HepG2 (cell line): ENCODE measurements around the gene RHBDD1. TPM values are rescaled to one million over a fixed set of nuclear protein-coding genes. Genes with fewer than 3 reads are reported as not detected.

Experiments
- ATAC-seq: fragments of 200-7000 bp; cut with Tn5 transposase; 3 replicates; pipeline ENCODE4 v1.9.1; 2020; ENCODE audit warnings: mild to moderate bottlenecking, moderate library complexity
- BruUV-seq: library from RNA; stranded (reverse); fragments of 400-500 nt; replicated peaks from 2 replicates; lab custom pipeline; 2021; lab: Mats Ljungman, UMichigan
- CTCF ChIA-PET: fragments of 300-600 bp; formaldehyde crosslinking; extraction: SDS; loops from one replicate; lab custom pipeline; 2021; ENCODE audit warnings: low total read pairs, inconsistent platforms, low intra/inter-chr PET ratio; lab: Yijun Ruan, JAX
- POLR2A ChIA-PET: fragments of 350-600 bp; sonication (Branson Sonifier 250); formaldehyde crosslinking; loops from one replicate; lab custom pipeline; 2020; ENCODE audit warnings: antibody characterized with exemption, inconsistent platforms; lab: Yijun Ruan, JAX
- DNase-seq: peaks from one replicate; pipeline ENCODE4 v3.0.0-alpha.2; 2015; ENCODE audit warnings: low spot score
- FAIRE-seq: peaks from 3 replicates; lab custom pipeline; 2011; peaks lifted over from hg19 to GRCh38; lab: Jason Lieb, UNC
- H2AFZ ChIP-seq: one replicate; pipeline ENCODE4 v1.6.1; 2011; ENCODE audit warnings: low read length, inconsistent platforms
- H3K27ac ChIP-seq: fragments of 300-600 bp; 3 replicates; pipeline ENCODE4 v1.8.0; 2011; ENCODE audit warnings: mixed run types, mild to moderate bottlenecking, mixed read lengths, low read length, inconsistent platforms; ENCODE audit not compliant: insufficient read depth; ENCODE audit errors: extremely low read length
- H3K27me3 ChIP-seq, 2 experiments: fragments of 200-600 bp in 1 of 2; 2 replicates in 1 of 2; 3 replicates in 1 of 2; pipeline versions ENCODE4 v1.6.0 to v1.8.0; 2011; ENCODE audit warnings: low read length in 2 of 2, mild to moderate bottlenecking in 2 of 2, moderate library complexity in 2 of 2, inconsistent platforms in 1 of 2; ENCODE audit not compliant: insufficient read depth in 2 of 2, control insufficient read depth in 1 of 2
- H3K36me3 ChIP-seq, 2 experiments: fragments of 200-600 bp in 1 of 2; replicated peaks in 1 of 2; 2 replicates in 1 of 2; 3 replicates in 1 of 2; pipeline versions ENCODE4 v1.5.1 to v1.8.0; 2011; ENCODE audit warnings: low read length in 2 of 2, inconsistent platforms in 1 of 2; ENCODE audit not compliant: insufficient read depth in 2 of 2, control insufficient read depth in 1 of 2
- H3K4me1 ChIP-seq: 2 replicates; pipeline ENCODE4 v1.5.1; 2012; ENCODE audit warnings: low read length, inconsistent platforms; ENCODE audit not compliant: insufficient read depth
- H3K4me2 ChIP-seq: 2 replicates; pipeline ENCODE4 v1.6.0; 2011; ENCODE audit warnings: low read depth, low read length, inconsistent platforms
- H3K4me3 ChIP-seq, 3 experiments: fragments of 200-600 bp in 1 of 3; sonication (generic), shearing (Covaris generic) in 1 of 3; replicated peaks in 1 of 3; 2 replicates each; pipeline ENCODE4 v1.5.1; 2011 to 2016; ENCODE audit warnings: low read length in 3 of 3, inconsistent platforms in 2 of 3, low read depth in 2 of 3, mild to moderate bottlenecking in 2 of 3, control low read depth in 1 of 3, mixed read lengths in 1 of 3; ENCODE audit not compliant: insufficient read depth in 1 of 3
- H3K79me2 ChIP-seq: one replicate; pipeline ENCODE4 v1.6.1; 2011; ENCODE audit warnings: low read length, inconsistent platforms; ENCODE audit not compliant: insufficient read depth
- H3K9ac ChIP-seq: 2 replicates; pipeline ENCODE4 v1.6.0; 2011; ENCODE audit warnings: mild to moderate bottlenecking, low read depth, low read length, inconsistent platforms; ENCODE audit not compliant: insufficient read depth
- H3K9me3 ChIP-seq: 2 replicates; pipeline ENCODE4 v1.5.1; 2012; ENCODE audit warnings: mild to moderate bottlenecking, low read length
- H4K20me1 ChIP-seq: 2 replicates; pipeline ENCODE4 v1.6.0; 2011; ENCODE audit warnings: inconsistent platforms, mild to moderate bottlenecking, low read length, moderate library complexity; ENCODE audit not compliant: insufficient read depth
- MBNL3 ChIP-seq: fragments of 250-450 bp; sonication (Bioruptor Pico); conservative IDR thresholded peaks from 2 replicates; pipeline ENCODE4 v1.8.0; 2022; ENCODE audit warnings: mild to moderate bottlenecking, inconsistent platforms
- NFYB ChIP-seq: sonication (generic); formaldehyde crosslinking; IDR thresholded peaks from 2 replicates; pipeline ENCODE4 v1.4.0; 2020; ENCODE audit warnings: missing genetic modification reagents
- NR2F1 ChIP-seq, 2 experiments: fragments of 450-650 bp in 1 of 2; formaldehyde crosslinking in 1 of 2; IDR thresholded peaks; 2 replicates each; pipeline versions ENCODE4 v1.5.0 to v1.6.1; 2016 to 2020; ENCODE audit warnings: mild to moderate bottlenecking in 1 of 2, missing compliant biosample characterization in 1 of 2, missing genetic modification reagents in 1 of 2, moderate library complexity in 1 of 2
- SAFB2 ChIP-seq: sonication (generic); formaldehyde crosslinking; IDR thresholded peaks from 2 replicates; pipeline ENCODE4 v1.5.1; 2020; ENCODE audit warnings: missing genetic modification reagents, low read depth, mild to moderate bottlenecking, borderline replicate concordance
- SRSF4 ChIP-seq: fragments of 200-400 bp; formaldehyde crosslinking; IDR thresholded peaks from one replicate; pipeline ENCODE4 v1.6.1; 2018; ENCODE audit warnings: mild to moderate bottlenecking, low read depth, low read length, moderate library complexity; ENCODE audit not compliant: poor library complexity, severe bottlenecking
- TBX3 ChIP-seq: fragments of 450-650 bp; IDR thresholded peaks from 2 replicates; pipeline ENCODE4 v1.6.1; 2017; ENCODE audit warnings: antibody characterized with exemption, mild to moderate bottlenecking, inconsistent platforms, borderline replicate concordance
- ZFP1 ChIP-seq: IDR thresholded peaks from 2 replicates; pipeline ENCODE4 v1.6.1; 2016
- ZKSCAN5 ChIP-seq: sonication (generic); formaldehyde crosslinking; IDR thresholded peaks from 2 replicates; pipeline ENCODE4 v1.5.1; 2020; ENCODE audit warnings: mild to moderate bottlenecking, missing genetic modification reagents
- ZNF160 ChIP-seq: sonication (generic); formaldehyde crosslinking; IDR thresholded peaks from 2 replicates; pipeline ENCODE4 v1.8.0; 2022; ENCODE audit warnings: mild to moderate bottlenecking, inconsistent platforms, missing genetic modification reagents
- ZNF329 ChIP-seq: sonication (generic); formaldehyde crosslinking; IDR thresholded peaks from 2 replicates; pipeline ENCODE4 v1.9.0; 2021; ENCODE audit warnings: low read depth, mild to moderate bottlenecking, missing genetic modification reagents
- ZNF331 ChIP-seq: sonication (generic); formaldehyde crosslinking; IDR thresholded peaks from 2 replicates; pipeline ENCODE4 v1.4.0; 2020; ENCODE audit warnings: missing genetic modification reagents
- ZNF430 ChIP-seq: sonication (generic); formaldehyde crosslinking; IDR thresholded peaks from 2 replicates; pipeline ENCODE4 v1.9.0; 2021; ENCODE audit warnings: mild to moderate bottlenecking, missing genetic modification reagents
- ZNF441 ChIP-seq: sonication (generic); formaldehyde crosslinking; IDR thresholded peaks from 2 replicates; pipeline ENCODE4 v1.7.0; 2021; ENCODE audit warnings: missing genetic modification reagents, borderline replicate concordance
- ZNF543 ChIP-seq: sonication (generic); formaldehyde crosslinking; IDR thresholded peaks from 2 replicates; pipeline ENCODE4 v1.4.0; 2020; ENCODE audit warnings: mild to moderate bottlenecking, missing genetic modification reagents
- ZNF713 ChIP-seq: sonication (generic); formaldehyde crosslinking; IDR thresholded peaks from 2 replicates; pipeline ENCODE4 v1.4.0; 2020; ENCODE audit warnings: mild to moderate bottlenecking, missing genetic modification reagents
- ZNF879 ChIP-seq: sonication (generic); formaldehyde crosslinking; IDR thresholded peaks from 2 replicates; pipeline ENCODE4 v1.8.1; 2023; ENCODE audit warnings: missing genetic modification reagents
- WGBS: methylation state at CpG from one replicate; pipeline ENCODE4 v1.1.6; 2017; ENCODE audit warnings: low lambda C conversion rate; 5-methylcytosine and 5-hydroxymethylcytosine counted together
- in situ Hi-C: cut with HindIII; loops from 2 replicates; pipeline ENCODE4 v1.10.0; 2017; ENCODE audit warnings: low pct_unique_long_range_greater_than_20kb; ENCODE audit not compliant: extremely low pct_ligation_motif_present
- intact Hi-C: fragments of 100-400 bp; cut with micrococcal nuclease; formaldehyde crosslinking; loops from one replicate; pipeline ENCODE4 v1.10.0; 2022; ENCODE audit not compliant: unreplicated experiment
- polyA plus RNA-seq, 8 experiments: library from polyadenylated mRNA; depleted of rRNA in 3 of 8; stranded (reverse) in 7 of 8; unstranded in 1 of 8; fragments of >200 nt; fragmentation: Illumina TruSeq in 4 of 8; extraction: Trizol in 4 of 8; gene quantifications; 2 replicates each; pipeline versions ENCODE4 v1.2.1 to v1.2.3, GENCODE V29; 2011 to 2016; ENCODE audit warnings: low read depth in 4 of 8, missing spikeins in 1 of 8, mixed read lengths in 1 of 8; ENCODE audit not compliant: insufficient read depth in 1 of 8
- total RNA-seq, 5 experiments: library from RNA; depleted of rRNA; stranded (reverse); fragments of >200 nt; fragmentation: Illumina TruSeq; extraction: Trizol; gene quantifications; 2 replicates each; pipeline ENCODE4 v1.2.3, GENCODE V29; 2016; ENCODE audit warnings: low read depth in 1 of 5
- TF ChIP-seq, protein P1 (sequence below): sonication (generic); formaldehyde crosslinking; IDR thresholded peaks from 2 replicates; pipeline ENCODE4 v1.4.0; 2020; ENCODE audit warnings: mild to moderate bottlenecking, missing genetic modification reagents

Gene RHBDD1
- total and polyA plus RNA-seq, 2 of the 13 experiments (the other 11 are each of a cell fraction or from before 2014, with no cell fraction given), result 8.2 to 9.5 TPM

DNA sequence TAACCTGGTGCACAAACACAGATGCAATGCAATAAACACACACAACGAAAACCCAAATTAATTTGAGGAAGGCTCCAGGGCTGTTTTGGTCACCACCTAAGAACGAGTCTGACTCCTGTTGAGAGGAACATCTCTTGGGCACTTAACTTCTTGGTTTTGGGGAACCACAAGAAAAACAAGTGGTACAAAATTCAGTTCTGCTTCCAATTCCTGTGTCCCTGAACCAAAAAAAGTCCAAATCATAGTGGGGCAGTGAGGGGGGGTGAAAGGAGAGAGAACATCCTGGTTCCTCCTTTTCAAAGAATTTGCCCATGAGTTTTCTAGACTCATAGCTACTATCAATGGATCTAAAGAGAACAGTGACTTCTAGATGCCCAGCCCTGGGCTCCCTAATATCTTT lies 184.6 kb downstream of the RHBDD1 start (continued):
- TF ChIP-seq, protein P1, sequence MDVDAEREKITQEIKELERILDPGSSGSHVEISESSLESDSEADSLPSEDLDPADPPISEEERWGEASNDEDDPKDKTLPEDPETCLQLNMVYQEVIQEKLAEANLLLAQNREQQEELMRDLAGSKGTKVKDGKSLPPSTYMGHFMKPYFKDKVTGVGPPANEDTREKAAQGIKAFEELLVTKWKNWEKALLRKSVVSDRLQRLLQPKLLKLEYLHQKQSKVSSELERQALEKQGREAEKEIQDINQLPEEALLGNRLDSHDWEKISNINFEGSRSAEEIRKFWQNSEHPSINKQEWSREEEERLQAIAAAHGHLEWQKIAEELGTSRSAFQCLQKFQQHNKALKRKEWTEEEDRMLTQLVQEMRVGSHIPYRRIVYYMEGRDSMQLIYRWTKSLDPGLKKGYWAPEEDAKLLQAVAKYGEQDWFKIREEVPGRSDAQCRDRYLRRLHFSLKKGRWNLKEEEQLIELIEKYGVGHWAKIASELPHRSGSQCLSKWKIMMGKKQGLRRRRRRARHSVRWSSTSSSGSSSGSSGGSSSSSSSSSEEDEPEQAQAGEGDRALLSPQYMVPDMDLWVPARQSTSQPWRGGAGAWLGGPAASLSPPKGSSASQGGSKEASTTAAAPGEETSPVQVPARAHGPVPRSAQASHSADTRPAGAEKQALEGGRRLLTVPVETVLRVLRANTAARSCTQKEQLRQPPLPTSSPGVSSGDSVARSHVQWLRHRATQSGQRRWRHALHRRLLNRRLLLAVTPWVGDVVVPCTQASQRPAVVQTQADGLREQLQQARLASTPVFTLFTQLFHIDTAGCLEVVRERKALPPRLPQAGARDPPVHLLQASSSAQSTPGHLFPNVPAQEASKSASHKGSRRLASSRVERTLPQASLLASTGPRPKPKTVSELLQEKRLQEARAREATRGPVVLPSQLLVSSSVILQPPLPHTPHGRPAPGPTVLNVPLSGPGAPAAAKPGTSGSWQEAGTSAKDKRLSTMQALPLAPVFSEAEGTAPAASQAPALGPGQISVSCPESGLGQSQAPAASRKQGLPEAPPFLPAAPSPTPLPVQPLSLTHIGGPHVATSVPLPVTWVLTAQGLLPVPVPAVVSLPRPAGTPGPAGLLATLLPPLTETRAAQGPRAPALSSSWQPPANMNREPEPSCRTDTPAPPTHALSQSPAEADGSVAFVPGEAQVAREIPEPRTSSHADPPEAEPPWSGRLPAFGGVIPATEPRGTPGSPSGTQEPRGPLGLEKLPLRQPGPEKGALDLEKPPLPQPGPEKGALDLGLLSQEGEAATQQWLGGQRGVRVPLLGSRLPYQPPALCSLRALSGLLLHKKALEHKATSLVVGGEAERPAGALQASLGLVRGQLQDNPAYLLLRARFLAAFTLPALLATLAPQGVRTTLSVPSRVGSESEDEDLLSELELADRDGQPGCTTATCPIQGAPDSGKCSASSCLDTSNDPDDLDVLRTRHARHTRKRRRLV (CRISPR knock-in tag), result no peak
- TF ChIP-seq MBNL3 (CRISPR knock-in tag) (no peak), ZKSCAN5 (CRISPR knock-in tag) (no peak), ZNF879 (CRISPR knock-in tag) (no peak), ZNF713 (CRISPR knock-in tag) (no peak), SRSF4 (no peak), SAFB2 (no peak), ZNF543 (no peak), ZNF331 (no peak)
- TF ChIP-seq, all 625 proteins: peak for 0

DNA sequence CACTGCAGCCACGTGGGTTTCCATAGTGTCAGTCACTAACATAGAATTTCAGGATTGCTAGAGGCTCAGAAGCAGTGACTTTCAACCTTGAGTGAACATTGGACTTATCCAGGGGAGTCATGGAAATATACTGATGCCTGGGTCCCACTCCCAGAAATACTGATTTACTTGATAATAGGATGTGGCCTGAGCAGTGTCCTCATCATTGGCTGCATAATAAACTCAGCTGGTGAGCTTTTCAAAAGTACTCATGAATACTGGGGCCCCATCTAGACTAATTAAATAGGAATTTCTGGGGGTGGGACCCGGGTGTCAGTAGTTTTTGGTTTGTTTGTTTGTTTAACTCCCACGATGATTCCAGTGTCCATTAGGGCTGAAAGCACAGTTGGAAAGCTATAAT lies 186.8 kb downstream of the RHBDD1 start:
- H3K79me2 ChIP-seq, result no peaks in the 10 kb centered on the region
- no TSS peak for BruUV-seq
- H2AFZ ChIP-seq, result no peak overlapping the region
- intact Hi-C loops, result no loop called here
- H3K27ac ChIP-seq, result no peak overlapping the region
- H3K4me3 ChIP-seq, result no peak overlapping the region
- ATAC-seq, result no peak; the same call in 1 of the 3 replicates
- no peak overlapping the region for H3K4me2 ChIP-seq
- WGBS, result 11% methylated on average over 3 of the region's 3 CpGs
- no peak for FAIRE-seq
- CTCF ChIA-PET, result no interaction called here
- no peak for DNase-seq
- no peaks in the 10 kb centered on the region for H3K36me3 ChIP-seq
- no peaks in the 10 kb centered on the region for H3K4me1 ChIP-seq
- POLR2A ChIA-PET, result no interaction called here
- H3K9me3 ChIP-seq, result no peaks in the 10 kb centered on the region
- H4K20me1 ChIP-seq, result no peaks in the 10 kb centered on the region
- TF ChIP-seq ZNF329 (CRISPR knock-in tag) (no peak), TBX3 (no peak), NR2F1 (CRISPR knock-in tag; IDR thresholded peaks at IDR 0.05) (no peak), ZNF430 (CRISPR knock-in tag) (no peak), ZFP1 (no peak), ZNF160 (no peak), ZNF441 (no peak), NFYB (no peak)
- TF ChIP-seq, all 625 proteins: peak for 0
- in situ Hi-C loops, result no loop called here
- H3K27me3 ChIP-seq, result peaks cover 1 to 3% of the 10 kb centered on the region in 2 experiments; a peak in 1 of 5 replicates
- H3K9ac ChIP-seq, result no peak overlapping the region
